GM19240 (cell line): ENCODE results near the gene RGS16.
A peak's percentile ranks its signal among the peaks of the same experiment; 100 is the strongest.

Source experiments
- DNase-seq: peaks from one replicate; pipeline ENCODE4 v3.0.0; 2011; ENCODE audit warnings: low spot score; ENCODE audit not compliant: insufficient read length

RGS16 gene

GRCh38 chr1:182608845-182609610, 4.8 kb upstream of the RGS16 start:
- no peak for DNase-seq

DNA sequence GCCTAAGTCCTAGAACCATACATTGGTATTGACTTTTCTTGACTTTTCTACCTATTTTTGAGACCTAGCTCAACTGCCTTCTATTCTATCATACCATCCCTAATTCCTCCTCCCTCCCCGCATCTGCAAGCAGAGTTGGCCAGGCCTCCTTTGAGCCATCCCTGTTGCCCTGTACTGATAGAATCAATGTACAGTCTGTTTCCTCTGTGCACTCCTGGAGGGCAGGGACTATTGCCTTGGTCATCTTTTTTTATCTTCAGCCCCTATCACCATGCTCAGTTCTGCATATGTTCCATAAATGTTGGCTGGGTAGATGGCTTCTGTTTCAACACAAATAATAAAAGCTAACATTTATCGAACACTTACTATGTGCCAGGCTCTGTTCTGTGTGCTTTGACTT, 4.0 kb upstream of the RGS16 start:
- no peak for DNase-seq

- DNase-seq: no peak
Measured at GRCh38 chr1:182607566-182607965, 3.4 kb upstream of the RGS16 start.

GRCh38 chr1:182603646-182604174, 479 bp downstream of the RGS16 start:
- DNase-seq: no peak

GRCh38 chr1:182602935-182603645, 1.1 kb downstream of the RGS16 start:
- DNase-seq: no peak

DNA sequence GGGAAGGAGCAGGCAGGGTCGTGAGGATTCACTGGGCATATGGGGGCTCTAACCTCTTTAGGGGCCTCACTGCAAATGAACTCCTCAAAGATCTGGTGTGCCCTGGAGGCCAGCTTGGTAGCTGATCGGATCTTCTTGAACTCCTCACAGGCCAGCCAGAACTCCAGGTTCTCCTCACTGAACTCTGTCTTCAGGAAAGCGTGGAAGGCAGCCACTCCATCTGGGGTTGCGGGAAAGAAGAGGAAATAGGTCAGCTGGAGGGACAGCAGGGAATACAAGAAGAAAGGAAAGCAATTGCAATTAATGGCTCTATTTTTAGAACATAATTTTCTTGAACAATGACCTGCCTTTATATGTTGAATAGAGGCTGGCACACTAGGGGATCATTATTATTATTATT, 2.3 kb downstream of the RGS16 start:
- no peak for DNase-seq

DNA sequence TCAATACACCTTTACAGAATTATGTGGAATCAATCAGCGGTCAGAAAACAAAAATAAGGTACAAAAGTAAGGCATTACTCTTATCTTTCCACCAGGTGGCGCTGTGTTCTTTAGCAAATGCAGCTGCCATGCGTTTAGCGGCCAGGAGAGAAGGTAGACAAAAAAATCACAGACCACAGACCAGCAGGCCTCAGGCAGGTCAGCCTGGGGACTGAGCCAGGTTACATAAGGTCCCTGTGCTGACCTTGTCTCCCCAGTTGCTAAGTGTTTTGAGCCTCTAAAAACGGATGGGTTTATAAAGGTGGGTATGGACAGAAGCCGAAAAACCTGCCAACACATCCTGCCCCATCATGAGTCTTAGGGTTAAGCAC, 2.8 kb downstream of the RGS16 start:
- DNase-seq: no peak

- DNase-seq: no peak
Measured at GRCh38 chr1:182600745-182601415, 3.3 kb downstream of the RGS16 start.

DNA sequence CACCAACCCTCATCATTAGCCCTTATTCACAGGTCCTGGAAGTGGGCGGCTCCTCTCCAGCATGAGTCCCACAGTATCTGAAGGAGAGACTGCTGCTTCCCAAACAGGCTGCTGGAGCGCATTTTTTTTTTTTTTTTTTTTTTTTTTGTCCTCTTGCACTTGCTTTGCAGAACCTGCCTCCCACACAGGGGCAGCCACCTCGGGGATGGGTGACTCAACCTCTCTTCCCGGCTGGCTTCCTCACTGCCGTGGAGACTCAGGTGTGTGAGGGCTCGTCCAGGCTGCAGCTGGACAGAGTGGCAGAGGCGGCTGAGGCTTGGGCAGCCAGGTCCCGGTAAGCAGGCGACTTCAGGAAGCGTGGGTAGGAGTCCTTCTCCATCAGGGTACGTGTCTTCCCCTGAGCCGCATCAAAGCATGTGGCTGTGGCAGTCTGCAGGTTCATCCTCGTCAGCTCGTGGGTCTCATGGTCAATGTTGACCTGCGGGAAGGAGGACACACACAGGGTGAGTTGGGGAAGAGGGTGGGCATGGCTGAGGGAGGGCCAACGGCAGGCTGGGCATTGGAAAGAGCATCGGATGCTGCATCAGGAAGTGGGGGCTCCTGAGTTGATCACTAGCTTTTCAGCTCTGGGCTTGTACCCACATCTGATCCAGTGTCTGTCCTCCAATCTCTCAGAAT, 4.0 kb downstream of the RGS16 start:
- no peak for DNase-seq

- DNase-seq: no peak
Measured at GRCh38 chr1:182599339-182599738, 4.8 kb downstream of the RGS16 start.

- no peak for DNase-seq
Measured at GRCh38 chr1:182598296-182598695, 5.9 kb downstream of the RGS16 start.

- no peak for DNase-seq
Measured at GRCh38 chr1:182596934-182597333, 7.3 kb downstream of the RGS16 start.

DNA sequence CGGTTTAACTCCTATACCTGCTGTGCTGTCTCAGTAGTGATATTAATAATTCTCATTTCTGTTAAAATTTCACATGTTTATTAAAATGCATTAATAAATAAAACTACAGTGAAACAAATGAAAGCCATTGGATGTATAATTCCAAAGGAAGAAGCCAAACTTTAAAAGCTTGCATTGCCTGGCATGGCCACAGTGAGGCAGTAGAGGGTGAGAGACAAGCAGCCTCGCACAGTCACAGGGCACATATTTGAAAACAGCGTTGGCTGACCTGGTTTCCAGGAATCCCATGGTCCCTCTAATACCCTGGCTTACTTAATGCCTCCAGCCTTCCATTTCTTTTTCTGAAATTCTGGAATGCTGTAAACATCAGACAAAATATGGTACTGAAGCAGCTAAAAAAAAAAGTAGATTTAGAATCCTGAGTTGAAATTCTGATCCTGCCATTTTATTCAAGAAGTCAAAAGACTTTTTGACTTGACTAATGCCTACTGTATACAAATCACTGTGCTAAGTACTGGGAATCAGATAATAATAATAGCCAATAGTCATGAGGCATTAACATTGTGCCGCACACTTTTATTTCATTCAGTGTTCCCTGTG, 8.4 kb downstream of the RGS16 start:
- no peak for DNase-seq

- no peak for DNase-seq
Measured at GRCh38 chr1:182589931-182590330, 14.3 kb downstream of the RGS16 start.

DNA sequence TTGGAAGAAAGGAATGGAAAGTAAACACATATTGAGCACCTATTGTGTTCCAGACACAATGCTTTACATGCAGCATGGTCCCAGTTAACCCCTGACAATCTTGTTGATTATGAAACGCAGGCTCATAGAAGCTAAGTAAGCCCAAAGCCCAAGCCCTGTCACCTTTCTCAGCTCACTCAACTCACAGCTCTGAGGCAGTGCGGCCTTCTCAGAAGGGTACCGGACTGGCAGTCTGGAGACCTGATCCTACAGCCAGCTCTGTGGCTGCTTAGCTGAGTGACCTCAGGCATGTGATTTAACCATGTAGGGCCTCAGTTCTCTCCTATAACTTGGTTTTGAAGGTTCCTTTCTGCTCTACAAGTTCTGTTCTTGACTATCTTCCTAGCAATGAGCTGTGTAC, 14.7 kb downstream of the RGS16 start:
- no peak for DNase-seq

GRCh38 chr1:182588500-182589396, 15.4 kb downstream of the RGS16 start, which contains the start of gene RNASEL:
RNASEL (minus strand) TSS chr1:182589256; CDS start chr1:182586806, 2,450 bp downstream.
- DNase-seq: peak; percentile 55

DNA sequence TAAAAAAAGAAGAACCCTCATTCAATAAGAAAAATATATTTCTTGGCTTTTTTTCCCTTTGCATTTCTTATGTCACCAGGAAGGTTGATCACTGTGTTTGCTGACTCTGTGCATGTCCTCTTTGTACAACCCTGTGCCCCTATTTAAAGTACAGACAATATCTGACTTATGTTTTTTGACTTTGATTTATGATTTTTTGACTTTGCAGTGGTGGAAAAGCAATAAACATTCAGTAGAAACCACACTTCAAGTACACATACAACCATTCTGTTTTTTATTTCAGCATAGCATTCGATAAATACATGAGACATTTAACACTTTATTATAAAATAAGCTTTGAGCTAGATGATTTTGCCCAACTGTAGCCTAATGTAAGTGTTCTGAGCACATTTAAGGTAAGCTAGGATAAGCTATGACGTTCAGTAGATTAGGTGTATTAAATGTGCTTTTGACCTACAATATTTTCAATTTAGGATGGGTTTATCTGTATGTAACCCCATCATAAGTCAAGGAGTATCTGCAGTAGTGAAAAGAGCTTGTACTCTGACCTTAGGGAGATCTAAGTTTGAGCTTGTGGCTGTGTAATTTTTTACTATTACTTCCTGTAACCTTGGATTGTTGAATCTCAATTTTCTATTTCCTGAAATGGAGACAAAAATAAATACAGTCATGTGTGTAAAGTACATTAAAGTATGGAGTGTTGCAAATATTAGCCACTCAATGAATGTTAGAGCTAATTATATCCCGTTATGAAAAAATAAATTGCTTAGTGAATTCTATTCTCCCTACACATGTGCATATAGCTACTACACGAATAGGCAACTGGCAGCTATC, 16.3 kb downstream of the RGS16 start:
- no peak for DNase-seq

DNA sequence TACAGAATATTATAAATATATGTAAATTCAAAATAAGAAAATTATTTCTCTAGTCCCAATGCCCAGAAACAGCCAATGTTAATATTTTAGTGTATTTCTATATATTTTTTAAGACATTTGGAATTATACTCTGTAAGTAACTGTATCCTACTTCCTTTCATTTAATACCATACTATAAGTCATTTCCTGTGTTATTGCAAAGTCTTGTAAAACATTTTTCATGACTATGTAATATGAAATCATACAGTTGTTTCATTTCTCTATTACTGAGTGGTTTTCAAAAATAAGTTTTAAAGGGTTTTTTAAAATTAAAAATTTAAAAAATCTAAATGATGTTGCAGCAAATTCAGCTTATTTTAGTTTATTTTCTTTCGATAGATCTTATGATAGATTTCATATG, 17.1 kb downstream of the RGS16 start:
- DNase-seq: no peak

DNA sequence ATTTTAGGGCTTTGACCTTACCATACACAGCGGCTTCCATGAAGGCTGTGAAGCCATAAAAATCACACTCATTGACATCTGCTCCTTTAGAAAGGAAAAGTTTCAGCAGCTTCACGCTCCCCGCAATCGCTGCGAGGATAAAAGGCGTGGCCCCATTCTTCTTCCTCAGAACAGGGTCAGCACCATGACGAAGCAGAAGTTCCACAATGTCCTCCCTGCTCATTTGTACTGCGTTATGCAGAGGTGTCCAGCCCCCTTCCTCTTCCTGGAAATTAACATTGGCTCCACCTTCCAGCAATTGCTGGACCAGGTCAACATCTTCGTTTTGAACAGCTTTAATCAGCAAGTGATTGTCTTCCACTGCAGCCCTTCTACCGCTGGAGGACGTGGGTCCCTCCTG, 17.8 kb downstream of the RGS16 start:
- no peak for DNase-seq
